GM08714 (cell line): Measurements from ENCODE around the gene GTF2IRD1.
"Not testable (repeated sequence)": the region's sequence is repeated elsewhere in the genome, so short reads cannot be mapped to it uniquely, and the experiment has no call there.

Source experiments
- H3K4me3 ChIP-seq: fragments of 200-500 bp; sonication (Bioruptor generic); 2 replicates; pipeline ENCODE4 v1.5.1; 2014; ENCODE audit warnings: mild to moderate bottlenecking, low read length, inconsistent platforms
- ZNF274 ChIP-seq: IDR thresholded peaks from 2 replicates; pipeline ENCODE4 v1.6.1; 2012; ENCODE audit warnings: mild to moderate bottlenecking, low read depth, low read length

GTF2IRD1 gene, protein sequence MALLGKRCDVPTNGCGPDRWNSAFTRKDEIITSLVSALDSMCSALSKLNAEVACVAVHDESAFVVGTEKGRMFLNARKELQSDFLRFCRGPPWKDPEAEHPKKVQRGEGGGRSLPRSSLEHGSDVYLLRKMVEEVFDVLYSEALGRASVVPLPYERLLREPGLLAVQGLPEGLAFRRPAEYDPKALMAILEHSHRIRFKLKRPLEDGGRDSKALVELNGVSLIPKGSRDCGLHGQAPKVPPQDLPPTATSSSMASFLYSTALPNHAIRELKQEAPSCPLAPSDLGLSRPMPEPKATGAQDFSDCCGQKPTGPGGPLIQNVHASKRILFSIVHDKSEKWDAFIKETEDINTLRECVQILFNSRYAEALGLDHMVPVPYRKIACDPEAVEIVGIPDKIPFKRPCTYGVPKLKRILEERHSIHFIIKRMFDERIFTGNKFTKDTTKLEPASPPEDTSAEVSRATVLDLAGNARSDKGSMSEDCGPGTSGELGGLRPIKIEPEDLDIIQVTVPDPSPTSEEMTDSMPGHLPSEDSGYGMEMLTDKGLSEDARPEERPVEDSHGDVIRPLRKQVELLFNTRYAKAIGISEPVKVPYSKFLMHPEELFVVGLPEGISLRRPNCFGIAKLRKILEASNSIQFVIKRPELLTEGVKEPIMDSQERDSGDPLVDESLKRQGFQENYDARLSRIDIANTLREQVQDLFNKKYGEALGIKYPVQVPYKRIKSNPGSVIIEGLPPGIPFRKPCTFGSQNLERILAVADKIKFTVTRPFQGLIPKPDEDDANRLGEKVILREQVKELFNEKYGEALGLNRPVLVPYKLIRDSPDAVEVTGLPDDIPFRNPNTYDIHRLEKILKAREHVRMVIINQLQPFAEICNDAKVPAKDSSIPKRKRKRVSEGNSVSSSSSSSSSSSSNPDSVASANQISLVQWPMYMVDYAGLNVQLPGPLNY

DNA sequence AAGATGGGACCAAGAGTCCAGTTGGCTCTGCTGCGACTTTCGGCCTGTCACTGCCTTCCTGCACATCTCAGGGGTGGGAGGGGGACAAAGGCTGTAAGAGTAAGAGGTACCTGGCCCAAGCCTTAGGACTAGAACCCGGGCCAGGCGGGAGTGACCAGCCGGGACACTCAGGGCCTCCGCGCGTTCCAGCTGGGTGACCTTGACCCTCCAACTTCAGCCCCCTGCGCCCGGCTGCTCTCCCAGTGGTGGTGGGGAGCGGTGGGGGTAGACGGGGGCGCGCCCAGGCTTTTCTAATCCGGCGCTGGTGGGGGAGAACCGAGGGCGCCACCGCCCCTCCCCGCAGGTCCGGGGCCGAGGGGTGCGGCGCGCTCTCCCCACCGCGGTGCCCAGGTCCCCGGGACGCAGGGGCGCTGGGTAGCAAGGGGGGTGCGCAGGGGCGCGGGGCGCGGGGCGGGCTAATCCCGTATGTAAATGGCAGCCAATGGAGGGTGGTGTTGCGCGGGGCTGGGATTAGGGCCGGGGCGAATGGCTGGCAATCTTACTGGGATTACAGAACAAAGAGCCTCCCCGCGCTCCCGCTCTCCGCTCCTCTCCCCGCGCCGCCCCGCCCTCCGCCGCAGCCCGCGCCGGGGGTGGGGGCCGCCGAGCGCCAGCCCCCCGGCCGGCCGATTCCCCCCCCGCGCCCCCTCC lies at the start of gene GTF2IRD1:
Gene GTF2IRD1 (plus strand): TSS at position 585 of the 690 bp plus-strand sequence. CDS start 54,175 bp downstream, outside the sequence.
- H3K4me3 ChIP-seq, result peak within 1 kb of the TSS; percentile 52
- TF ChIP-seq ZNF274, result no peak

DNA sequence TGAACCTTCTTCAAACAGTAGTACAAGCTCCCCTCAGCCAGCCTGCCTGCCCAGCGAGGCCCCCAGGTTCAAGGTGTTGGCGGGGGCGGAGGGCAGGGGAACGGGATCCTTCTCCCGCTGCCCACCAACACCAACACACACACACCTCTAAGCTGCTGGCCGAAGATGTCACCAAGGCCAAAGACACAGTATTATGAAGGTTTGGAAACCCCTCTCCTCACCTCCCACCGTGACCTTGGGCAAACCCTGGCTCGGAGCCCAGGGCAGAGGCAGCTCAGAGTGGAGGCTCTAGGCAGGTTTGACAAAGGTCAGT lies 49.4 kb upstream of the GTF2IRD1 start:
- TF ChIP-seq ZNF274, result no peak

DNA sequence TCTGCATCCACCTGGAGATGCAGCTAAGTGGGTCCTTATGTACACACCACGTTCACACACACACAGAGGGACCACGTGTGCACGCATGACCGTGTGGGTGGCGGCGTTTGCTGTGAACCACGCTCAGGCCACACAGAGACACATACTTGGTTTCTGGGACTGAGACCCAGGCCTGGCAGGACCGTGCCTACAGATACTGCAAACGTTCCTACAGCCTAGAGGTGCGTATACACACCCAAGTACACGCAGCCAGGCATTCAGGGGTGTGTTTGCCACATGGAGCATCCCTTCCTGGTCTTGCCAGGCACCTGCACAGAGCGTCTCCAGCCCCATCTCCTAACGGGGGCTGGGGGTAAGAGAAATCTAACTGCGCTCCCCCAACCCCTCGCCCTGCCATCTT lies 49.0 kb upstream of the GTF2IRD1 start:
- no peak overlapping the region for H3K4me3 ChIP-seq
- TF ChIP-seq ZNF274, result no peak

More for the DNA sequence above, 49.4 kb upstream of the GTF2IRD1 start:
- H3K4me3 ChIP-seq, result no peak overlapping the region

DNA sequence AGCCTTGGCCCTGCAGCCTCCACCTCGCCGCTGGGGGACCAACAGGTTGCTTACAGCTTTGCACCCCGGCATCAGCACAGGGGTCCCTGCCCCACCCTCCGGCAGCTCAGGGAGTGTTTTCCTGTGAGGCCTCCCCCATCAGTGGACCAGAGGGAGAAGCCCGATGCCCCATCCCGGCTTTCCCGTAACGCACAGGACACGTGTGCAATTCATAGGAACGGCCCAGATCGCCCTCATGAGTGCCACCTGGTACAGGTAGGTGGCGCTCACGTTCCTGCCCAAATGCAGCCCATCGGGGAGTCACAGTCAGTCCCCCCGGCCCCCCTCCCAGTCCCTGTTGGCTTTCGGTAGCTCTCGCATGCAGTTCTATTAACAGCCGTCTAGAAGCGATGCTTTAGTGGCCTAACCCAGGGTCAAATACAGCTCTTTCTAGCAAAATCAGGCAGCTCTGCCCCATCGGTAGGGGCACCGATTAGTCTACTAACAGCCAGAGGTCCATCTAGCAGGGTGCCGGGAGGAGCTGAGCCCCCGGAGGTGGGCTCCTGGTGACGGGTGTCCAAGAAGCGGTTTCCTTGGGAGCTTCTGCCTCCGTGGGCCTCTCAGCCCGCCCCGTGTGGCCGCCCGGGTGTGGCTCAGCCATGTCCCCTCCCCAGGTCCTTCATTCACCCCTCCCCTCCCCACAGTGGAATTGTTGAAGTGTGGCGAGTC lies 48.4 kb upstream of the GTF2IRD1 start:
- no peak overlapping the region for H3K4me3 ChIP-seq
- TF ChIP-seq ZNF274, result no peak

DNA sequence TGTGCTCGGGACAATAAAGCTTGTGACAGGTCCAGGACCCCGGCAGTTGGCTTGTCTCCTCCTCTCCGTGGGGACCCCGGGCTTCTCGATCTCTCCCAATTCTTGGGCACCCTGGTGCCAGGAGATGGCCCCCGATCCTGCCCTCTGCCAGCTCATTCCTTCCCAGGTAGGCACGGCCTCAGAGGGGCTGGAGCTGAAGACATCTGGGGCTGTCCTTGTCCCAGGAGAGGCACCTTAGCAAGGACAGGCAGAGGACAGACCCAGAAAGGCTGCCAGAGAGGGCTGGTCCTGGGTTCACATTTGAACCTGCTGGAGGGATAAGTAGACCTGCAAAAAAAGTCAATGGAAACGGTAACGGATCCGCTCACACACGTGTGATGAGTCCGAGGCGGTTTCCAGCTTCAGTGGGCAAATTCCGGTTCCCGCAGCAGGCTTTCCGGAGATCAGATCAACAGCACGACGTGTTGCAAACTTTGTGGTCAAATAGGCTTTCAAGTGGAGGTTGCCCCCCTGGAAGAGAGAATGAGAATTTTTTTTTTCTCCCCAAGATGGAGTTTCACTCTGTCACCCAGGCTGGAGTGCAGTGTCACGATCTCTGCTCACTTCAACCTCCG lies 47.7 kb upstream of the GTF2IRD1 start:
- TF ChIP-seq ZNF274, result no peak
- H3K4me3 ChIP-seq, result no peak overlapping the region

DNA sequence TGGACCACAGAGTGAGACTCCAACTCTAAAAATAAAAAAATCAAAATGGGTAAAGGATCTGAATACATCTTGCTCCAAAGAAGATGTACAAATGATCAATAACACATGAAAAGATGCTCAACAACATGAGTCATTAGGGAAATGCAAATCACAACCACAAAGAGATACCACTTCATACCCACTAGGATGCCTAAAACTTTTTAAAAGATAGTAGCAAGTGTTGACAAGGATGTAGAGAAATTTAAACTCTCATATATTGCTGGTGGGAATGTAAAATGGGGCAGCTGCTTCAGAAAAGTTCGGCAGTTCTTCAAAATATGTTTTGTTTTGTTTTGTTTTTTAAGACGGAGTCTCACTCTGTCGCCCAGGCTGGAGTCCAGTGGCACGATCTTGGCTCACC lies 45.7 kb upstream of the GTF2IRD1 start:
- no peak for TF ChIP-seq ZNF274

DNA sequence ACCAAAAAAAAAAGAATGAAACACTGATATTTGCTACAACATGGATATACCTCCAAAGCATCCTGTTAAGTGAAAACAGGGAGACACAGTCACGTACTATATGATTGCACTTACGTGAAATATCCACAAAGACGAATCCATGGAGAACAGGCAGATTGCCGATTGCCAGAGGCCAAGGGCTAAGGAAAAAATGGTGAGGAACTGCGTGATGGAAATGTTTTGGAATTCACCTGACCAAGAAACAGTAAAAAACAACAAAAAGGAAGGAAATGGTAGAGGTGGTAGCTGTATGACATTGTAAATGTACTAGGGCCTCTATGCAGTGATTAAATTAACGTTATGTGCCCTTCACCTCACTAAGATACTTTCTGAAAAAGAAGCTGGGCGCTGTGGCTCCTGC lies 44.1 kb upstream of the GTF2IRD1 start:
- no peak overlapping the region for H3K4me3 ChIP-seq
- TF ChIP-seq ZNF274, result no peak

More for the DNA sequence above, 45.7 kb upstream of the GTF2IRD1 start:
- H3K4me3 ChIP-seq, result no peak overlapping the region

DNA sequence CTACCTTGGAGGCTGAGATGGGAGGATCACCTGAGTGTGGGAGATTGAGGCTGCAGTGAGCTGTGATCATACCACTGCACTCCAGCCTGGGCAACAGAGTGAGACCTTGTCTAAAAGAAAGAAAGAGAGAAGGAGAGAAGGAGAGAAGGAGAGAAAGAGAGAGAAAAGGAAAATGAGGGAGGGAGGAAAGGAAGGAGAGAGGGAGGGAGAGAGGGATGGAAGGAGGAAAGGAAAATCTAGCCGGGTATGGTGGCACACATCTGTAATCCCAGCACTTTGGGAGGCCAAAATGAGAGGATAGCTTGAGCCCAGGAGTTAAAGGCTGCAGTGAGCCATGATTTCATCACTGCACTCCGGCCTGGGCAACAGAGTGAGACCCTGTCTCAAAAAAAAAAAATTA lies 42.9 kb upstream of the GTF2IRD1 start:
- no peak overlapping the region for H3K4me3 ChIP-seq
- TF ChIP-seq ZNF274, result no peak

DNA sequence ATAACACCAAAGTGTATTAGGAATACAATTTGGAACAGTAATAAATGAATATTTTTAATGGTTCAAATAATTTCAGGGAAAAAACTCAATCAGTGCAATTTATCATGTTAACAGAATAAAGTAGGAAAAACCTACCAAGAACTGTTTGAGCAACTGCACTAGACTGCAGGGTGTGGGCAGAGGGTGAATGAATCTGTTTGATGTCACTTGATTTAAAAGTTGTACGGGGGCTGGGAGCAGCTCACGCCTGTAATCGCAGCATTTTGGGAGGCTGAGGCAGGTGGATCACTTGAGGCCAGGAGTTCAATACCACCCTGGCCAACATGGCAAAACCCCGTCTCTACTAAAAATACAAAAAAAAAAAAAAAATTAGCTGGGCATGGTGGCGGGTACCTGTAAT lies 42.1 kb upstream of the GTF2IRD1 start:
- not testable (repeated sequence) for H3K4me3 ChIP-seq

DNA sequence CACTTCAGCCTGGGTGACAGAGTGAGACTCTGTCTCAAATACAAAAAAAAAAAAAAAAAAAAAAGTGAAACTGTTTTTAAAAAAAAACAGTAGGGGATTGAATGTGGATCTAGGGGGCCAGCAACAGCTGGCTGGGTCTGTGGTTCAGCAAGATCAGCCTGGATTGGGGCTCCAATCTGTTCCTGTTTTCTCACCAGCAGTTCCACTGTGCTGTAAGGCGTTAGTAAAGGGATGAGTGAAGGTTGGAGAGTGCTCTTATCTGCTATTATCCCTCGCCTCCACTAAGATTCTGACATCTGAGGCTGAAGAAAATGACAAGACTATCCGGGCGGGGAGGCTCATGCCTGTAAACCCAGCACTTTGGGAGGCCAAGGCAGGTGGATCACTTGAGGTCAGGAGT lies 41.6 kb upstream of the GTF2IRD1 start:
- TF ChIP-seq ZNF274, result no peak
- no peak overlapping the region for H3K4me3 ChIP-seq

DNA sequence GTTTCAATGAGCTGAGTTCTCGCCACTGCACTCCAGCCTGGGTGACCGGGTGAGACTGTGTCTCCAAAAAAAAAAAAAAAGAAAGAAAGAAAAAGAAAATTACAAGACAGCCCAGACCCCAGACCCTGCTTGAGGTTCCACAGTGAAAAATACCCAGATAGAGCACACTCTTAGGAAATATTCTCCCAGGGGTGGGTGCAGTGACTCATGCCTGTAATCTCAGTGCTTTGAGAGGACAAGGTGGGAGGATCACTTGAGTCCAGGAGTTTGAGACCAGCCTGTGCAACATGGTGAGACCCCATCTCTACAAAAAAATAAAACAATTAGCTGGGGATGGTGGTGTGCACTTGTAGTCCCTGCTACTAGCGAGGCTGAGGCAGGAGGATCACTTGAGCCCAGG lies 41.1 kb upstream of the GTF2IRD1 start:
- TF ChIP-seq ZNF274, result no peak
- no peak overlapping the region for H3K4me3 ChIP-seq

DNA sequence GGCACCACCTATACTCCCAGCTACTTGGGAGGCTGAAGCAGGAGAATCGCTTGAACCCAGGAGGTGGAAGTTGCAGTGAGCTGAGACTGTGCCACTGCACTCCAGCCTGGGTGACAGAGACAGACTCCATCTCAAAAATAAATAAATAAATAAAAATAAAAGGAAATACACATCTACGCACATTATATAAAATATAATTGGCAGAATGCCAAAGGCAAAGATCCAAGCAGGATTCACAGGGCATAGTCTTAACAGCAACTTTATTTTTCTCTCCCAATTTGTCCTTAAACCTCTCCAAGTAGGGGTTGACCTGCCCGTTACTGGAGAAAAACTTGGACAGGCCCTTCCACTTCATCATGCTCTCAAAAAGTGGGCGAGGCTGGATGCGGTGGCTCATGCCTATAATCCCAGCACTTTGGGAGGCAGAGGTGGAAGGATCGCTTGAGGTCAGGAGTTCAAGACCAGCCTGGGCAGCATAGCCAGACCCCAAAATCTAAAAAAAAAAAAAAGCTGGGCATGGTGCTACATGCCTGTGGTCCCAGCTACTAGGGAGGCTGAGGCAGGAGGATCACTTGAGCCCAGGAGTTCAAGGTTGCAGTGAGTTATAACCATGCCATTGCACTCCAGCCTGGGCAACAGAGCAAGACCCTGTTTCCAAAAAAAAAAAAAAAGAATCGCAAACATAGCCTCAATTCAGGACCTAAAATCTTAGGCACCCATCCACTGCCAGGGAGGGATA lies 38.9 kb upstream of the GTF2IRD1 start:
- H3K4me3 ChIP-seq, result not testable (repeated sequence)

DNA sequence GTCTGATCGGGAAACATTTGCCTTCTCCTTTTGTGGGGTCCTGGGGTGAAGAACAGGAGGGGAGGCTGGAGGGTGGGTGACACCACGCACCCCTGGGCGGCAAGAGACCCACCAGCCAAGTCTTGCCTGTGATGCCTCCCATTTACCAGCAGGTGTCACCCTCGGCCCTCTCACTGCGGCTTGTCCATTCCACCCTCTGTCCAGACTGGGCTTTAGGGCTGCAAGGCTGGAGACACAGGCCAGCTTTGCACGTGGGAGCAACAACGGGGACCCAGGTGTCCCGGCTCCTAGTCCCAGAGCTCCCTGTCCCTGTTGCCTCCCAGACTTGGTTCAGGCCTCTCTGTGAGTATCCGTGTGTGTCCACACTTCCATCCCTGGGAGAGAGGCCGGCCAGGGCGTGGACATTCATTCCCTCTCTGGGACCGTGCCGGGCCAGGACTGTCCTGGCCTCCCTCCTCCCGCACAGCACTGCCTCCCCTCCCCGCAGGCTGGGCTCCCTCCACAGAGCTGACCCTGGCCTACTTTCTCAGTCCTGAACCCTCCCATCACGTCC lies 36.2 kb upstream of the GTF2IRD1 start:
- no peak for TF ChIP-seq ZNF274
- H3K4me3 ChIP-seq, result no peak overlapping the region
